Amniotic epithelial cell (primary cell): ENCODE data around the gene TMEM184B.
"Not testable (repeated sequence)": the region's sequence is repeated elsewhere in the genome, so short reads cannot be mapped to it uniquely, and the experiment has no call there.

ENCODE experiments used
- DNase-seq: peaks from one replicate; pipeline ENCODE4 v3.0.0-alpha.2; 2010; ENCODE audit warnings: low read depth

The TMEM184B gene

DNA sequence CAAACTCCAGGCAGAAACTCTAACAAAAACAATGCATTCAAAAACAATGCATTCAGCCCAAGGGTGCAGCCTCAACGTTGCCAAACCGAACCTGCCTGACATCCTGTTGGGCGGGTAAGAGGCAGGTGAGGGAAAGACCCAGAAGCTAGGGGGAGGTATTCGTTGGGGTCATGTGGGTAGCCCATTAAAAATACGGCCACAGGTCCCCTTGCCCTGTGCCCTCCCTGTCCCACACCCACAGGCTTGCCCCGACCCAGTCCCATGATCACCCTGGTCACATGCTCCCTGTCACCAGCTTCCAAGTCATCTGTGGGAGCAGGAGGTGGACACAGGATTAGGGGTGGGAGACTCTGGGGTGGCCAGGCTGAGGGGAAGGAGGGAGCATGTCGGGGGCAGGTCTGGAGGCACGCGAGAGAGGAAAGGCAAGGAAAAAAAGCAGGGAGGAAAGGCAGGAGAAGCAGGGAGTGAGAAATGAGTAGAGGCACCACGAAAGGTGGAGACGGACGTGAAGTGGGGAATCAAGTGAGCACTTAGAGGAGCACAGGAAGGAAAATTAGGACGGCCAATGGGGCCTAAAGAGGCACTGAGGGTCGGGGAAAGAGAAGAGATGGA, 91.9 kb downstream of the TMEM184B start:
- DNase-seq: no peak

DNA sequence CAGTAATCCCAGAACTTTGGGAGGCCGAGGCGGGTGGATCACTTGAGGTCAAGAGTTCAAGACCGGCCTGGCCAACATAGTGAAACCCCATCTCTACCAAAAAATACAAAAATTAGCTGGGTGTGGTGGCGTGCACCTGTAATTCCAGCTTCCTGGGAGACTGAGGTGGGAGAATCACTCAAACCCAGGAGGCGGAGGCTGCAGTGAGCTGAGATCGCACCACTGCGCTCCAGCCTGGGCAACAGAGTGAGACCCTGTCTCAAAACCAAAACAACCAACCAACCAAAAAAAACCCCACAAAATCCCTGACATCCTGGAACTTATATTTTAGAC, 94.2 kb downstream of the TMEM184B start:
- DNase-seq: not testable (repeated sequence)

DNA sequence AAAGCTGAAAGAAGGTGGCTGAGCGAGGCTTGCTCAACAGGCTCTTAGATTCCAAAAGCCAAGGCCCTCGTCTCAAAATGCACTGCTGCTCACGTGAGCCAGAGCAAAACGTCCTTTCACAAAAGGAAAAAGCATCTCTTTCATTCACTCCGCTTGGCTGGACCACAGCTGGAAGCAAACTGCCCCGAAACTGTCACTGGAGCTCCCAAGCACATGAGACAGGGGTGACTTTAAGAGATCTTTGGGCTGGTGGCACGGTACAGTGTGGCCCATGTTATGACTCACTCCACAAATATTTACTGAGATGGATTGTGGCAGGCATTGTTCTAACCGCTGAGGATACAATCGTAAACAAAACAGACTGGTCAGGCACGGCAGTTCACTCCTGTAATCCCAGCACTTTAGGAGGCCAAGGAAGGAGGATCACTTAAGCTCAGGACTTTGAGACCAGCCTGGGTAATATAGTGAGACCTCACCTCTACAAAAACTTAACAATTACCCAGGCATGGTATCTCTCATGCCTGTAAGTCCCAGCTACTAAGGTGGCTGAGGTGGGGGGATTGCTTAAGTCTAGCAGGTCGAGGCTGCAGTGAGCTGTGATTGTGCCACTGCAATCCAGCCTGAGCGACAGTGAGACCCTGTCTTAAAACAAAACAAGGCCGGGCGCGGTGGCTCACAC, 94.7 kb downstream of the TMEM184B start:
- peak; percentile 88 for DNase-seq

- DNase-seq: not testable (repeated sequence)
Measured at GRCh38 chr22:38177571-38177925, 95.3 kb downstream of the TMEM184B start.

GRCh38 chr22:38177044-38177443, 95.8 kb downstream of the TMEM184B start:
- DNase-seq: no peak

- peak; percentile 84 for DNase-seq
Measured at GRCh38 chr22:38176170-38176741, 96.6 kb downstream of the TMEM184B start.

- DNase-seq: no peak
Measured at GRCh38 chr22:38175206-38176118, 97.3 kb downstream of the TMEM184B start.

GRCh38 chr22:38174626-38175025, 98.2 kb downstream of the TMEM184B start:
- DNase-seq: no peak

- DNase-seq: no peak
Measured at GRCh38 chr22:38173641-38173906, 99.2 kb downstream of the TMEM184B start.

- DNase-seq: no peak
Measured at GRCh38 chr22:38172832-38173640, 99.8 kb downstream of the TMEM184B start.

DNA sequence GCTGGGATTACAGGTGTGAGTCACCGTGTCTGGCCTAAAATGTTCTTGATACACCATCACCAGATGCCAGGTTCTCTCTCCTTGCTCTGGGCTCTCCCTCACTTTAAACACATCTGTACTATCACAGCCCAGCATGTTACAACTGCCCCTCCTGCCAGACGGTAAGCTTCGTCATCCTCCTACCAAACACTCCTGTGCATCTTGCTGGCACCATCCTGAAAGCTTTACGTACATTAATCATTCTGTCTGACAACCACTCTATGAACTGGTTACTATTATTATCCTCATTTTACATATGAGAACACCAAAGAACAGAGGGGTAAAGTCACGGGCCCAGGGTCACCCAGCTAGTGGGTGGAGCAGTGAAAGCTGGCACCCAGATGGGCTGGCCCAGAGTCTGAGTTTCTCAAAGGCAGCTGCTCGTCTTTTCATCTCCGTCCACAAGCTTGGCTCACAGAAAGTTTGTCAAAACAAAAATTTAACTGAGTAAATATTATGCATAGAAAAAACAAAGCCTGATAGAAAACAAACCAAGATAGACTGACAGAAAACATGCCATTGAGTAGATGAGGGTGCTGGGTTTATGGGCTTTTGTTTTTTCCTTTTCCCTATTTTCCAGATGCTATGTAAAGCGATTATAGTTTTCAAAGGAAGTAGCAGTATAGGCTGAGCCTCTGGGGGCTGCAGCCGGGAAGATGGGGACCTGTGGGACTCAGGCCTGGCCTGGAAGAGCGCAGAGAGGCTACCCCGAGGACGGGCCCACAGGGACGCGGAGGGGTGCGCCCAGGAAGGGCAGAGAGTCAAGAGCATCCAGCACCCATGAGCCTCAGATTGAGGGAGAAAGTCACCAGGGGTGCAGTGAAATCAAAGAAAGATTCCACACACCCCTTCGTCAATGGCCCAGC, 100.6 kb downstream of the TMEM184B start:
- peak; percentile 68 for DNase-seq

DNA sequence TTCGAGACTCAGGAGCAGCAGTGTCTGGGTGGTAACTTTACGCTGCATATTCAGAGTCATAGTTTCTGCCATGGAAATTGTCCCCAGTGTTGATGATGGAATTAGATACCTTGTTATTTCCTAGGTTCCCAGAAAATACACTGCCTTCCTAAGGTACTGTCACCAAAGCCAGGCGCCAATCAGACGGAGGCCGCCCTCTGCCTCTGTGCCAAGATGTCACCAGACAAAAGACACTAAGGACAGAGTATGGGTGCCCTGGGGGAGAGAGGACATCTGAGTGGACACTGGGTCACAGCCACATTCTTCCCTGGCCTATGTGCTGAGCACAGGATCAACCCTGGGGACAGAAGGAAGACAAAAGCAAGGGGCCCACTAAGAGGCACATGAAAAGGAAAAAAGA, 102.3 kb downstream of the TMEM184B start:
- no peak for DNase-seq
